NCI-H1092 (cell line): ENCODE measurements around the gene CELA2A.
"Not testable (repeated sequence)": the region's sequence is repeated elsewhere in the genome, so short reads cannot be mapped to it uniquely, and the experiment has no call there.

Experiments
- DNase-seq: peaks from one replicate; lab custom pipeline; 2025; lab: John Stamatoyannopoulos, UW

CELA2A gene

GRCh38 chr1:15445390-15446122 is 11.0 kb upstream of the CELA2A start:
- no peak for DNase-seq

- no peak for DNase-seq
Observed at GRCh38 chr1:15446212-15446611, 10.3 kb upstream of the CELA2A start.

GRCh38 chr1:15448877-15449462 is 7.6 kb upstream of the CELA2A start:
- no peak for DNase-seq

- DNase-seq, result no peak
Observed at GRCh38 chr1:15449567-15449966, 7.0 kb upstream of the CELA2A start.

- no peak for DNase-seq
Observed at GRCh38 chr1:15451014-15451722, 5.4 kb upstream of the CELA2A start.

DNA sequence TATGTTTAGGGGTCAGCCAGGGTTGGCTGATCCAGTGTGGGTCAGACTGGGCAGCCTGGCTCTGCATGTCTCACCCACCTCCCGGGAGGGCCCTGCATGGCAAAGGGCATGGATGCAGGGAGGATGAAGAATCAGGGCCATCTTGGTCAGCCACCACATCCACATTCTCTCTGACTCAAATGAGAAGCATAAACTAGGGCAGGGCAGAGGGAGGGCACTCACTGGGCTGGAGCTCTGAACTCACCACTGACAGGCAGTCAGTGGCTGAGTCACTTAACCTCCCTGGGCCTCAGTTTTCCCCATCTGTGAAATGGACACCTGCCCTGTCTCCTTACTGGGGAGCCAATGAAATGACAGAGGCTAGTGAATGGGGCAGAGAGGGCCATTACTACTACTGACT is 4.3 kb upstream of the CELA2A start:
- no peak for DNase-seq

- DNase-seq, result no peak
Observed at GRCh38 chr1:15452866-15453571, 3.5 kb upstream of the CELA2A start.

DNA sequence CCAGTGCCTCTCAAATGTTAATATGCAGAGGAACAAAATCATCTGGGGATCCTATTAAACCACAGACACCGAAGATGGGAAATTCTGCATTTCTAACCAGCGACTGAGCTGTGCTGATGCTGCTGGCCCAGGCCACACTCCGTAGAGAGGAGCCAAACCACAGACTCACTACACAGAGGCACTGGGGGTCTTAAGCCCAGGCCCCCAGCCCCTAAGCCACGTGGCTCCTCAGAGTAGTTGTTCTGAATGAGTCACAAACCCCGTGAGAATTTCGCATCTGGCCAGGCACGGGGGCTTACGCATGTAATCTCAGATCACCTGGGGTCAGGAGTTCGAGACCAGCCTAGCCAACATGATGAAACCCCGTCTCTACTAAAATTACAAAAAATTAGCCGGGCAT is 2.8 kb upstream of the CELA2A start:
- DNase-seq, result no peak

DNA sequence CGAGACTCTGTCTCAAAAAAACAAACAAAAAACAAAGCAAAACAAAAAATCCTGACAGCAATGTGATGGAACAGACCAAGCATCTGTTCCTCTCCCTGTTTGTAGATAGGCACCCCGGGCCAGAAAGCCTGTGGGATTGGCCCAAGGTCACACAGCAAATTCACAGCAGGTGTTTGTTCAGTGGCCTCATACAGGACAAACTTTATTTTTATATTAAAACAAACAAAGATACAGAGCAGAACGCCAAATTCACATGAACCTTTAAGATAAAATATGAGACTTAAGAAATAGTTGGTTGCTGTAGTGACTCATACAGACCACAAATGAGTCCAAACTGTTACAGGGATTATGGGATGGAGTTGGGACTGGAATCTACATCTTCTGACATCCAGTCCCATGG is 2.3 kb upstream of the CELA2A start:
- DNase-seq, result no peak

- no peak for DNase-seq
Observed at GRCh38 chr1:15455522-15455921, 1.0 kb upstream of the CELA2A start.

- DNase-seq, result no peak
Observed at GRCh38 chr1:15457585-15457984, 1.1 kb downstream of the CELA2A start.

- DNase-seq, result not testable (repeated sequence)
Observed at GRCh38 chr1:15458388-15458787, 1.9 kb downstream of the CELA2A start.

DNA sequence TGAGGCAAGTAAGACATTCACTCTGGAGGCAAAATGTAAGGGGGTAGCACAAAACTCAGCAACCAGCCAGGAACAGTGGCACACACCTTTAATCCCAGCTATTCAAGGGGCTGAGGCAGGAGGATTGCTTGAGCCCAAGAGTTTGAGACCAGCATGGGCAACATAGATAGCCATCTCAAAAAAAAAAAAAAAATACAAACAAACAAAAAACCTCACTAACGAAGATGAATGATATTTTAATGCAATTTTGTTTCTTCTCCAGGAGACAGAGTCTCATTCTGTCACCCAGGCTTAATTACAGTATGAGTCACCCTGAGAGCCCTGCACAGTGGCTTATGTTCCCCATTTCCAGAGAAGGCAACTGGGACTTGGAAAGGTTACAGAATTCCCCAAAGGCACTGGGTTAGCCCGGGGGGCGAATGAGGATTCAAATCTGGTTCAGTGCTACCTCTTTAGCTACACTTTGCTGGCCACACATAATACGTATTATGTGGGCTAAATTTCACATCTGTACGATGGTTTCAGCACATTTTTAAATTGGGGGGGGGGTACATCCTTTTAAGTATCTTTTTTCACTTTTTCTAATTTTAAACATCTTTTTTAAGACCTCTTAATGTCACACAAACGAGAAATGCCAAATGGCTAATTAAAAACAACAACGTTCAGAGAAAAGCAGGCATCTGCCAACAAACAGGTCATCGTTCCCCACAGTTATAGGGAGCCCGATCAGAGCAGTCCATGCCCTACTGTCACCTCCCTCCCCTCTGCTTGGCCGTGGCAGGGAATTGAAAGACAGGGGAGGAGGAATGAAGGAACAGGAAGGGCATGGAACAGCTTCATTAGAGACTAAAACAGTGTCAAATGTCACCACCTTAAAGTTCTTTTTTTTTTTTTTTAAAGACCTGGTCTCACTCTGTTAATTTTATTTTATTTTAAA is 3.5 kb downstream of the CELA2A start:
- DNase-seq, result no peak

GRCh38 chr1:15460708-15461095 is 4.2 kb downstream of the CELA2A start:
- DNase-seq, result no peak

- not testable (repeated sequence) for DNase-seq
Observed at GRCh38 chr1:15463064-15463800, 6.7 kb downstream of the CELA2A start.

- DNase-seq, result not testable (repeated sequence)
Observed at GRCh38 chr1:15463926-15464322, 7.4 kb downstream of the CELA2A start.

GRCh38 chr1:15465674-15466073 is 9.1 kb downstream of the CELA2A start:
- no peak for DNase-seq

- not testable (repeated sequence) for DNase-seq
Observed at GRCh38 chr1:15466955-15467625, 10.6 kb downstream of the CELA2A start.

- no peak for DNase-seq
Observed at GRCh38 chr1:15468145-15468544, 11.6 kb downstream of the CELA2A start.

GRCh38 chr1:15469361-15469760 is 12.8 kb downstream of the CELA2A start:
- no peak for DNase-seq
